Skeletal muscle cell (primary cell): Measurements from ENCODE around the gene HMHB1.
A peak's percentile ranks its signal among the peaks of the same experiment; 100 is the strongest.
"Not testable (repeated sequence)": the region's sequence is repeated elsewhere in the genome, so short reads cannot be mapped to it uniquely, and the experiment has no call there.

Experiments used
- DNase-seq: peaks from one replicate; pipeline ENCODE4 v3.0.0-alpha.2; 2010; ENCODE audit warnings: low read depth
- H3K4me3 ChIP-seq: 2 replicates; pipeline ENCODE4 v1.5.1; 2011; ENCODE audit warnings: low read depth, mild to moderate bottlenecking, control low read depth, low read length, moderate library complexity

Gene HMHB1

DNA sequence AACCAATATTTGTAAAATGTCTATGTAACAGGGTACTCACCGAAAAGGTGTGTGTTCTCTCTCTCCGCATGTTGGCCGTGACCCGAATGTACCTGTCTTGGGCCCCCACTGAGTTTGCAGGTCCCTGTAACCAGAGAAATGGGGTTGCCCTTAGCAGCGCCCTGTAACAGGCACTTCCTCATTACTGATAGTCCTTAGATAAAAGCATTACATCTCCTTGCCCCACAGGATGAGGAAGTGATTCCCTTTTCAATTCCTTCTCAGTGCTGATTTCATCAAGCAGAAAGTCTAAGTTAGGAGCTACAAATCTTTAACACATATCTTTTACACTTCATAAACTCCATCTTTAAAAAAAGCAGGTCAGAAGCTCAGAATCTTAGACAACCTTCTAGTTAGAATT lies 15.2 kb upstream of the HMHB1 start:
- H3K4me3 ChIP-seq: no peak overlapping the region
- DNase-seq: no peak

DNA sequence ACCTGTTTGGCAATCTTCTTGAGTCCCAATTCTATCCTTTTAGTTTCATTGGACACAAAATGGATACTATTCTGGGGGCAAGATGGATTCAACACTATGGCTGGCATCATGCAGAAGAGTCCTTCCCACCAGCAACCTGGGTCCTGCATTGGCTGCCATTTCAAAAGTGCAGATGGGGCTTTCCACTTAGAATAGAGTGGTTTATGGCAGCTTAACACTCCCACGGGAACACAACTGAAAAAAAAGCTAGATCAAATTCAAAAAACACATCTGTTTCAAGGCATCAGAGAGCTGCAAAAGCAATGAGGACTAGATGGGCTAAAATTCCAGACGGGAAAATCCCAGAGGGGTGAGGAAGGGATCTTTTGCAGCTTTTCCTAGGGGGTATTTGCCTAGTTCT lies 11.2 kb upstream of the HMHB1 start:
- DNase-seq: no peak
- no peak overlapping the region for H3K4me3 ChIP-seq

DNA sequence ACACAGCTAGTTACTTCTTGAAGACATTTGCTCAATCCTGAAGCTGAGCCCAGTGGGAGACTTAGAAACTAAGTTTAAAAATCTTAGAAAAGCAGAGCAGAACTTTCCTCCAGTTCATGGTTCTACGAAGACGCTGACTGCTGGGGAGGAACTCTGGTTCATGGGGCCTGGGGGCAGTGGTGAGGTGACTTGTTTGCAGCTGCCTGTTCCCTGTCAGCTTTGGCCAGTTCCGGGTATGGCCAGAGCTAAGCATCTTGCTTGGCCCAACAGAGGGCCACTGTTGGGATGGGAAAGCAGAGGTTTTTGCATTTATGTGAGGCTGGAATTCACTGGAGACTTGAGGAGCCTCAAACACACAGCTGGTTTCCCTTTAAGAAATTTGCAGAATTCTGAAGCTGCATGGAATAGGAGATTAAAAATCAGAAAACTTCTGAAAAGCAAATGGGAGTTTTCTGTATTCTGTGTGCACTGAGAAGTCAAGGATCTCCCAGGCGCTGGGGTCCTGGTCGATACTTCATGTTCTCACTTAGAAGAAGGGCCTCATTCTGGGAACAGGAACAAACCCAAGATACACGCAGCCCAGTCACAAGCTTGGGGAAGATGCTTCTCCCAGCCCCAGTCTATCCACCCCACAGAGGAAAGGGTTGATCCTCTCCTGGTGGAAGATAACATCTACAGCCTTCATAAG lies 10.6 kb upstream of the HMHB1 start:
- H3K4me3 ChIP-seq: no peak overlapping the region
- no peak for DNase-seq

- no peak overlapping the region for H3K4me3 ChIP-seq
- no peak for DNase-seq
Measured at GRCh38 chr5:143805861-143806260, 6.1 kb upstream of the HMHB1 start.

GRCh38 chr5:143806579-143806978 lies 5.4 kb upstream of the HMHB1 start:
- no peak for DNase-seq
- no peak overlapping the region for H3K4me3 ChIP-seq

DNA sequence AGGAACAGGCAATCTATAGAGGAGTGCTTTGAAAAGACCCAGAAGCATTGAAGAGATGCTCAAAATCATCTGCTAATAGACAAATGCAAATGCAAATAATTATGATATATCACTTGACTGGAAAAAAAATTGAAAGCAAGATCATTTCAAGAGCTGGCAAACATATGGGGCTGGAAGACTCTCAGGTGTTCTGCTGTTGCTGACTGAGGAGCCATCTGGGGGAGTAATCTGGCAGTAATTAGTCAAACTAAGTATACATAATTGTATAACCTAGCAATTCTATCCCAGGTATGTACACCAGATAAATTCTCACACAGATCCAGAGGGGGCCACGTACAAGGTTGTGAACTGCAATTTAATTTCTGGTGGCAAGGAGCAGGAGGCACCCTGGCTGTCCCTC lies 4.6 kb upstream of the HMHB1 start:
- DNase-seq: no peak
- H3K4me3 ChIP-seq: no peak overlapping the region

DNA sequence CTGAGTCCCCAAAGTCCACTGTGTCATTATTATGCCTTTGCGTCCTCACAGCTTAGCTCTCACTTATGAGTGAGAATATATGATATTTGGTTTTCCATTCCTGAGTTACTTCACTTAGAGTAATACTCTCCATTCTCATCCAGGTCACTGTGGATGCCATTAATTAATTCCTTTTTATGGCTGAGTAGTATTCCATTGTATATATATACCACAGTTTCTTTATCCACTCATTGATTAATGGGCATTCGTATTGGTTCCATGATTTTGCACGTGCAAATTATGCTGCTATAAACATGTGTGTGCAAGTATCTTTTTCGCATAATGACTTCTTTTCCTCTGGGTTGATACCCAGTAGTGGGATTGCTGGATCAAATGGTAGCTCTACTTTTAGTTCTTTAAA lies 4.4 kb downstream of the HMHB1 start:
- H3K4me3 ChIP-seq, DNase-seq: not testable (repeated sequence)

DNA sequence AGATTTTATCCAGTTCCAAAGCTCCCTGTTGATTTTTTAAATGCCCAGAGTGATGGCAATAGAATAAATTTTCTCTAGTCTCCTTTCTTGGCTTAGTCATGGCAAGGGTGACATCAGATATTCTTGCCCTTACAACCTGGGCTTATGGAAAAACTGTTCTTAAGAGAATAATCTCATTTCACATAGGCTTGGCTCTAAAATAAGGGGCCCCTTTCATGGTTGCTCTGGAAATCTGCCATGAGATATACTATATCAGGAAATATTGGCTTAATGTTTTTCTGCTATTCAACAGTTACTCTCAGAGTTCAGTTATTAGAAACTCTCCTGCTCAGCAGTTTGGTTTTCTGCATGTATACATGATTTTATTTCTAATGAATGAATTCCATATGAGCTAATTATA lies 7.8 kb downstream of the HMHB1 start:
- H3K4me3 ChIP-seq: no peak overlapping the region
- no peak for DNase-seq

DNA sequence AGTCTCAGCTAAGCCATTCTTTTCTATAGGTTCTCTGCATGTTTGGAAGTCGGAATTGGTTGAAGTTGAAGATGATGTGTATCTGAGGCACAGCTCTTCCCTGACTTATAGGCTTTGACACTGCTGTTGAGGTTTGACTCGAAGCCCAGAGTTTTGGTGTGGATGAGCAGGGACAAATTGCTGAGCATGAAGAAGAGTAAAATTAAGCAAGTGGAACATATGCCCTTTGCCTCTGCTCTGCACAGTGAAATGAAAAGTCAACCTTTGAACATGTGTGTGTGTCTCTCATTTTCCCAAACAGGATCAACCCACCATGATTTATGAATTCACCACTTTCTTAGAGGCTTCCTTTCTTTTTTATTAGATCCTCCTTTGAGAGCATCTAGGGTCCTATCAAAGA lies 8.5 kb downstream of the HMHB1 start:
- DNase-seq: no peak
- H3K4me3 ChIP-seq: no peak overlapping the region

DNA sequence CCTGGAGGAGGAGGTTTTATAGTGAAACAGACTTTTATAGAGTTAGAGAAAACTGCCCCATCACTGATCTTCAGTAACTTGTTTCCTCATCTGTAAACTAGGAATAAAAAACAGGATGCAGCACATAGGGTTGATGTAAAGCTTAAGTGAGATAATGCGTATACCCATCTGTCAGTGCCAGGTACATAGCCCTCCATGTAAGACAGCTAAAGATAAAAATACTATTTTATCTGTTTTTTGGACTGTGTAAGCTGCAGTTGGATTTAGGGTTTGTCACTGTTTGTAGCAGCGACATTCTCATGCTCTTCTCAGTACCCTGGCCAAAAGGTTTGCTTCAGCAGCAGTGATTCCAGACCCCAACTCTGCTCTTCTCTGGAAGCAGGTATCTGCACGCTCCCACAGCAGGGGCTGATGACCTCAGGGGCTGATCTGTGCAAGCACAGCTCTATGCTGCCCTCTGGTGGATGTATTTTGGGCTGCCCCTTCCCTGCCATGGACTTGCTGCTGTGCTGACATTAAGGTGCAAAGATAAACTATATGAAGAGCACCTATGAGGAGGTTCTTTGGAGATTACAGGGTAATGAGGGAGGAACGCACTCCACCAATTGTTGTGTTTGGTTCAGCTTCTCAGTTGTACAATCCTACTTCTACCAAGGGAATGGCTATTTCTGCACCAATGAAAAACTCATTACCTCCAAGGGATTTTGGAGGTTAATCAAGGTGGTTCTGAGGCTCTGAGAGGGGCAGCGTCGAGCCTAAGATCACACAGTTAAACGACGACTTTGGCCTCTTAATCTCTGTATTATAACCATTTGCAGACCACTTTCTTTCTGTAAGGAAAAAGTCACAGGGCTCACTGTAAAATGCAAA lies 13.1 kb downstream of the HMHB1 start:
- DNase-seq: peak; percentile 29
- no peak overlapping the region for H3K4me3 ChIP-seq

DNA sequence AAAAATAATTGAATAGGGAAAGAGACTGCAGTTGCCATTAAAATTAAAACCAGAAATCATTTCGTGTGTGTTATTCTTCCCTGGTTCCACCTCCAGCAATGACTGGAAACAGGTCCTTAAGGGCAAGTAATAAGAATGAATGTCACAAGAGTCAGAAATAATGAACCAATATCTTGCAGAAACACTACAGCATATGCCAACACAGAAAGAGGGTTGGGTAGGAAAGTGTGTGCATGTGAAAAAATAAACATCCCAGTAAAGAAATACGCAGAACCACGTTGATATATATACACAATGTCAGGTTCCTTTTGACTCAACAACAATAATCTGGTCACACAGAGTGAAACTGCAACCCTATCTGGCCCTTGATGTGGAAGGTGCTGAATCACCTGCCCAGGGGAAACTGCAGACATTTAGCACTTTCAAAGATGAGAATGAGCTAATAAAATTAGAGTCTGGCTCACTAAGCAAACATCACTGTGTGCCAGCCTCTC lies 15.0 kb downstream of the HMHB1 start:
- DNase-seq: no peak
- no peak overlapping the region for H3K4me3 ChIP-seq

DNA sequence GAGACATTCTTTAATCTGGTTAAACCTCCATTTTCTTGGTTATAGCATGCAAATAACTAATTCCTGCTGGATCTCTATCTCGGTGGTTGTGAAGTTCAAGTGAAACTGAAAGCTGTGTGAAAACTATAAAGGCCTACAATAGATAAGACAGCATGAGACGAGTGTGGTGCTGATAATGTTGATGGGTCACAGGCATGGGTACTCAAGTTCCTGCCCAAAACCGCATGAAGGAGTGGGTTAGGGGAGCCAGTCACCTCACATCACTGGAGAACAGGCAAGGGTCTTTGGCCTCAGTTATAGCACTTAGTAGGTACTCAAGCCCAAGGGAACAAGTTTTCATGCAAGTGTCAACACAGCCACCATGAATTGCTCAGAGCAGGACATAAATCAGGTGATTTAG lies 16.7 kb downstream of the HMHB1 start:
- DNase-seq: no peak
- H3K4me3 ChIP-seq: no peak overlapping the region

- H3K4me3 ChIP-seq: no peak overlapping the region
- DNase-seq: no peak
Measured at GRCh38 chr5:143833177-143833576, 21.2 kb downstream of the HMHB1 start.

GRCh38 chr5:143835251-143835650 lies 23.3 kb downstream of the HMHB1 start:
- DNase-seq: no peak
- H3K4me3 ChIP-seq: no peak overlapping the region

- H3K4me3 ChIP-seq: no peak overlapping the region
- no peak for DNase-seq
Measured at GRCh38 chr5:143836161-143836725, 24.3 kb downstream of the HMHB1 start.

GRCh38 chr5:143837306-143837848 lies 25.4 kb downstream of the HMHB1 start:
- peak; percentile 52 for DNase-seq
- no peak overlapping the region for H3K4me3 ChIP-seq

- no peak for DNase-seq
- H3K4me3 ChIP-seq: no peak overlapping the region
Measured at GRCh38 chr5:143841446-143841845, 29.5 kb downstream of the HMHB1 start.

- H3K4me3 ChIP-seq: no peak overlapping the region
- DNase-seq: no peak
Measured at GRCh38 chr5:143842920-143843319, 31.0 kb downstream of the HMHB1 start.

- no peak overlapping the region for H3K4me3 ChIP-seq
- DNase-seq: no peak
Measured at GRCh38 chr5:143843461-143843860, 31.5 kb downstream of the HMHB1 start.

DNA sequence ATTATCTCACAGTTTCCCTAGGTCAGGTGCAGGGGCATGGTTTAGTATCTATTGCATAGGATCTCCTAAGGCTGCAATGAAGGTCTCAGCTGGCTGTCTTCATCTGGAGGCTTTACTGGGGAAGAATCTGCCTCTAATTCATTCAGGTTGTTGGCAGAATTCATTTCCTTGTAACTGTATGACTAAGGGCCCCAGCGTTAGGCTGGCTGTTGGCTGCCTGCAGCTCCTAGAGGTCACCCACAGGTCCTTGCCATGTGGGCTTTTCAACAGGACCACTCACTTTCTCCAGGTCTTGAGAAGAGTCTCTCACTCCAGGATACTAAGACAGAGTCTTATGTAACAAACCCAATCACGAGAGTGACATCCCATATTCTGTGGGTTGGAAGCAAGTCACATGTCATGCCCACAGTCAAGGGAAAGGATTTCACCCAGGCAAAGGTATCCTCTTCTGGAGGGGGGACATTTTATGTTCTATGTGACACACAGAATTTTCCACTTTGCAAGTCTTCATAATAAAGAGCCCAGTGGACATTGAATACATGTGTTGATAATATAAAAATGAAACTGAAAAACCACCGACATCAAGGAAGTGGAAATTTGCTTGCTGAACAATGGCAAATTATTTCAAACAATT lies 38.2 kb downstream of the HMHB1 start:
- H3K4me3 ChIP-seq: no peak overlapping the region
- no peak for DNase-seq
